ENCODE measurements around the gene PRPF40B. TPM values are rescaled to one million over a fixed set of nuclear protein-coding genes. Genes with fewer than 3 reads are reported as not detected.

Gene PRPF40B
- total RNA-seq, 2 donors from 2014 or later: 13.9 to 31.1 TPM

DNA sequence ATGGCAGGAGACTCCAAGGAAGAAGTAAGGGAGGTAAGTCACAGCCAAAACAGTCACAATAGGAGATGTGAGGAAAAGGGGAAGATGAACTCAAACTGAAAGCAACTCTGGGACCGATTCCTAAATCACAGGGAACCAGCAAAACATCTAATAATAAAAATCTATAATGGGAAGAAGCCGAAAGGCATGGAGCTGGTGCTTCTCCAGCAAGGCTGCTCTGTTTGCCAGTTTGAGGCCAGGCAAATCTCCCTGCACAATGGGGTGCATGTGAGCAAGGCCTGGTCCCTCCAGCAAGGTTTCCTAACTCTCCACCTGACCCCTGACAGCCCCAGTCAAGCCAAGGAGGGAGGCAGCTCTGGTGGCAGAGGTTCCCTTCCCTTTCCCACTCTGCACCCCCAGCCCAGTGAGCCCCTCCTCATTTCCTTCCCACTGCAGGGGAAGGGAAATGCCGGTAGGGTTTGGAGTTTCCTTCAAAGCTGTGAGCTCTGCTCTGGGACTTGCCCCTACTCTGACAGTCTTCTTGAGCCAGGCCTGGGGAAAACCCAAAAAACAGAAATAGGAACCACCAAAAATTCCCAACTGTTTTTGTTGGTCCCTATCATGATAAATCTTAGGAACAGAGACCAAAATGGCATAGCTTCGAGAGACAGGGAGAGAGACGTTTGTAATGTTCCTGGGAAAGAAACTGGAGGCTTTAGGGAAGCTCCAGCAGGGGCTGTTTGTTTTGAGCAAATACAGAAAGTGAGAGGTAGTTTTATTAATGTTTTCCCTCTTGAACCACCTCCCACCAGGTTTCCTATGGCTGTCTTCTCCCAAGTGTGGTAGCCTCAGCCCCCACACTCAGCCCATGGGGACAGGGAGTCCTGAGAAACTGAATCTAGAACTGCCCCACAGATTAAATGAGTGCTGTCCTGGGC, 49.2 kb downstream of the PRPF40B start:
- intact Hi-C loops (cut with DNase I): loop anchor here (1.0 to 2.0 kb wide), 2 partner anchors 26 to 34 kb away; partner anchors contain the start of gene FMNL3
- Histone ChIP-seq H3K27ac (peak overlapping the region; percentile 80 to 86), H3K4me1 (replicated peaks) (peaks cover 22% of the 10 kb centered on the region), H3K36me3 (no peaks in the 10 kb centered on the region), H3K9me3 (no peaks in the 10 kb centered on the region), H3K4me3 (no peak overlapping the region), H3K27me3 (replicated peaks; ENCODE audit: insufficient read depth) (no peaks in the 10 kb centered on the region)
- DNase-seq (ENCODE audit: low spot score): no peak
- WGBS: 27% methylated on average over 5 of the region's 5 CpGs
- TF ChIP-seq POLR2A (IDR thresholded peaks at IDR 0.05) (no peak), POLR2AphosphoS5 (IDR thresholded peaks at IDR 0.05) (no peak)
- TF ChIP-seq, protein P1, sequence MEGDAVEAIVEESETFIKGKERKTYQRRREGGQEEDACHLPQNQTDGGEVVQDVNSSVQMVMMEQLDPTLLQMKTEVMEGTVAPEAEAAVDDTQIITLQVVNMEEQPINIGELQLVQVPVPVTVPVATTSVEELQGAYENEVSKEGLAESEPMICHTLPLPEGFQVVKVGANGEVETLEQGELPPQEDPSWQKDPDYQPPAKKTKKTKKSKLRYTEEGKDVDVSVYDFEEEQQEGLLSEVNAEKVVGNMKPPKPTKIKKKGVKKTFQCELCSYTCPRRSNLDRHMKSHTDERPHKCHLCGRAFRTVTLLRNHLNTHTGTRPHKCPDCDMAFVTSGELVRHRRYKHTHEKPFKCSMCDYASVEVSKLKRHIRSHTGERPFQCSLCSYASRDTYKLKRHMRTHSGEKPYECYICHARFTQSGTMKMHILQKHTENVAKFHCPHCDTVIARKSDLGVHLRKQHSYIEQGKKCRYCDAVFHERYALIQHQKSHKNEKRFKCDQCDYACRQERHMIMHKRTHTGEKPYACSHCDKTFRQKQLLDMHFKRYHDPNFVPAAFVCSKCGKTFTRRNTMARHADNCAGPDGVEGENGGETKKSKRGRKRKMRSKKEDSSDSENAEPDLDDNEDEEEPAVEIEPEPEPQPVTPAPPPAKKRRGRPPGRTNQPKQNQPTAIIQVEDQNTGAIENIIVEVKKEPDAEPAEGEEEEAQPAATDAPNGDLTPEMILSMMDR (IDR thresholded peaks at IDR 0.05): no peak

- intact Hi-C loops (cut with DNase I): loop anchor here (1.0 to 2.0 kb wide), 2 partner anchors 27 to 33 kb away; partner anchors contain the start of gene FMNL3
- TF ChIP-seq, protein P1 (IDR thresholded peaks at IDR 0.05): peak in 2 of 4 experiments; percentile 51 to 64
- TF ChIP-seq POLR2AphosphoS5 (IDR thresholded peaks at IDR 0.05): peak; percentile 91
- TF ChIP-seq POLR2A (IDR thresholded peaks at IDR 0.05): peak; percentile 69
- Histone ChIP-seq H3K27ac (peak overlapping the region; percentile 80 to 86), H3K9me3 (no peaks in the 10 kb centered on the region), H3K27me3 (replicated peaks; ENCODE audit: insufficient read depth) (no peaks in the 10 kb centered on the region), H3K36me3 (no peaks in the 10 kb centered on the region), H3K4me1 (replicated peaks) (peaks cover 22% of the 10 kb centered on the region), H3K4me3 (no peak overlapping the region)
- DNase-seq (ENCODE audit: low spot score): peak; percentile 86
- 9% methylated on average over 13 of the region's 13 CpGs for WGBS
These were observed 50.3 kb downstream of the PRPF40B start for GRCh38 chr12:49673446-49674317.

GRCh38 chr12:49674318-49674981, 51.1 kb downstream of the PRPF40B start:
- WGBS: 57% methylated on average over 4 of the region's 4 CpGs

DNA sequence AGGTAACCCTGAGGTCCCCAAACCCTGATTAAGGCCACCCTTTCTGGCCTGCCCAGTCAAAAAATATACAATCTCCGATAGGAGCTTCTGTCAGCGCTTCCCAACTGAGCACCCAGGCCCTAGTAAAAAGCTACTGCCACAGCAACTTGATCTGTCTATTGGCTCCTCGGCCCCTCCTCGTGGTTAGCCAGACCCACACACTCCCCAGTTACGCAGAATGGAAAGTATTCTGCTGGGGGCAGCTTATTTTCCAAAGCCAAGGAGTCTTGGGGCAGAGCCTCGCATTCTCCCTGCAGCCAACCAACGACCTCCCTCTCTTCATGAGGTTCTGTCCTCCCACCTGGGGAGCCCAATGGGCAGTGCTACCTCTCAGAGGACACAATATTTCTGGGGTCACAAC, 51.8 kb downstream of the PRPF40B start:
- Histone ChIP-seq H3K27me3 (replicated peaks; ENCODE audit: insufficient read depth) (no peaks in the 10 kb centered on the region), H3K4me3 (no peak overlapping the region), H3K9me3 (no peaks in the 10 kb centered on the region), H3K36me3 (no peaks in the 10 kb centered on the region), H3K4me1 (replicated peaks) (peaks cover 22% of the 10 kb centered on the region), H3K27ac (peak overlapping the region; percentile 80 to 86)
- no peak for DNase-seq (ENCODE audit: low spot score)
- no peak for TF ChIP-seq POLR2AphosphoS5 (IDR thresholded peaks at IDR 0.05)
- TF ChIP-seq POLR2A (IDR thresholded peaks at IDR 0.05): no peak
- TF ChIP-seq, protein P1 (IDR thresholded peaks at IDR 0.05): no peak
- WGBS: 78% methylated on average over 7 of the region's 7 CpGs
- intact Hi-C loops (cut with DNase I): no loop called here

More at GRCh38 chr12:49674318-49674981, 51.1 kb downstream of the PRPF40B start:
- Histone ChIP-seq H3K4me3 (no peak overlapping the region), H3K27me3 (replicated peaks; ENCODE audit: insufficient read depth) (no peaks in the 10 kb centered on the region), H3K36me3 (no peaks in the 10 kb centered on the region), H3K27ac (peak overlapping the region; percentile 80 to 86), H3K4me1 (replicated peaks) (peaks cover 22% of the 10 kb centered on the region), H3K9me3 (no peaks in the 10 kb centered on the region)
- intact Hi-C loops (cut with DNase I): no loop called here
- DNase-seq (ENCODE audit: low spot score): no peak
- TF ChIP-seq POLR2AphosphoS5 (IDR thresholded peaks at IDR 0.05) (no peak), POLR2A (IDR thresholded peaks at IDR 0.05) (no peak)
- TF ChIP-seq, protein P1 (IDR thresholded peaks at IDR 0.05): no peak
